ENCODE results near the gene ALG1.

ALG1 gene

DNA sequence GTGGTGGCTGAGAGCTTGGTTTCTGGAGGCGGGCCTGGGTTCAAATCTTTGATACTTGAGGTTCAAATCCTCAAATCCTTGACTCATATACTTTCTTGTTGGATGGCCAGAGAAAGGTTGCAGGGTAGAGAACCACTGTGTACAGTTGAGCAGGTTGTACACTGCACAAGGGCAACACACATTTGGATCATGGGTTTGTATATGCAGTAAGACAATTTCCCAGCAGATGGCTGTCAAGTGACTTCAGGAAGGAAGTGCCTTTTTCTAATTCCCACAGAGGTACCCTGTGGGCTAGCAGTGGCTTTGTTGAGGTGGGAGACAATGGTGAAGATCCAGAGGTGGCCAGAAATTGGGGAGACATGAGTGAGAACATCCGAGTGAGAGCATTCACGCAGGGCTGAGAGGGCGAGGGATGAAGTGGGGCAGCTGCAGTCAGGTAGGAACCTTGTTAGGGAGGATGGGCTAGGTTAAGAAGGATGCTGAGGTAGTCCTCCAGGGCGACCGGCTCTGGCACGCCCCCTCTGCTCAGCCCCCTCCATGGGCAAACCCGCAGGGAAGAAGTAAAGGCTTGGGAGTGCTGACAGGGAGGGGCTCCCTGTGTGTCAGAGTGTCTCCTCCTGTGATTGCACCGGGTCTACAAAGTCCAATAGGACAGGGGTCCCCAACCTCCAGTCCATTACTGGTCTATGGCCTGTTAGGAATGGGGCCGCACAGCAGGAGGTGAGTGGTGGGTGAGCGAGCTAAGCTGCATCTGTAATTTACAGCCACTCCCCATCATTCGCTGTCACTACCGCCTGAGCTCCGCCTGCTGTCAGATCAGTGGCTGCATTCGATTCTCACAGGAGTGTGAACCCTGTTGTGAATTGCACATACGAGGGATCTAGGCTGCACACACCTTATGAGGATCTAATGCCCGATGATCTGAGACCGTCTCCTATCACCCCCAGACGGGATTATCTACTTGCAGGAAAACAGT, 8.6 kb upstream of the ALG1 start:
- Histone ChIP-seq H3K36me3 (ENCODE audit: control insufficient read depth in 2 of 2, insufficient read depth in 2 of 2, low read length in 2 of 2) (no peaks in the 10 kb centered on the region), H3K4me1 (ENCODE audit: control insufficient read depth in 2 of 2, insufficient read depth in 2 of 2, low read length in 2 of 2) (peaks cover 14% of the 10 kb centered on the region in 2 donors), H3K9me3 (ENCODE audit: control insufficient read depth in 2 of 2, low read length in 2 of 2) (no peaks in the 10 kb centered on the region), H3K9ac (ENCODE audit: low read depth in 1 of 2, low read length in 2 of 2) (no peak overlapping the region), H3K27ac (ENCODE audit: low read depth in 2 of 2, low read length in 2 of 2) (no peak overlapping the region), H3K4me3 (ENCODE audit: low read length in 2 of 2) (no peak overlapping the region), H3K27me3 (ENCODE audit: control insufficient read depth in 2 of 2, insufficient read depth in 2 of 2, low read length in 2 of 2) (no peaks in the 10 kb centered on the region)

DNA sequence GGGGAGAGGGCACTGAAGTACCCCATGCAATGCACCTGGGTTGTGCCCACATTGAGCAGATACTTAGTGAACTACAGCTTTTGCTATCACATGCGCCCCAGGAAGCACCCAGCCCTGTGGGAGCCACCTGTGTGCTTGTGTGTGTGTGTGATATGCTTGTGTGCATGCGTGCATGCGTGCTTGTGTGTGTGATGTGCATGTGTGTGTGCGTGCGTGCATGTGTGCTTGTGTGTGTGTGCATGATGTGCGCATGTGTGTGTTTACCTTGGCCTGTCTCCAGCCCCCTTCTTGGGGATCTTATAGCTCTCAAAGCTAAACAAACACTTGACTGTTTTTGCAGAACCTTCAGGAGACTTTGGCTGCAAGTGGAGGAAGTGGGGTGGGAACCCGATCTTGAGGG, 6.7 kb upstream of the ALG1 start:
- no peaks in the 10 kb centered on the region for H3K36me3 ChIP-seq (ENCODE audit: control insufficient read depth in 2 of 2, insufficient read depth in 2 of 2, low read length in 2 of 2)
- H3K27ac ChIP-seq (ENCODE audit: low read depth in 2 of 2, low read length in 2 of 2), result no peak overlapping the region
- peak overlapping the region in 1 of 2 donors; percentile 23 for H3K4me3 ChIP-seq (ENCODE audit: low read length in 2 of 2)
- peaks cover 14% of the 10 kb centered on the region in 2 donors for H3K4me1 ChIP-seq (ENCODE audit: control insufficient read depth in 2 of 2, insufficient read depth in 2 of 2, low read length in 2 of 2)
- H3K9me3 ChIP-seq (ENCODE audit: control insufficient read depth in 2 of 2, low read length in 2 of 2), result no peaks in the 10 kb centered on the region
- H3K27me3 ChIP-seq (ENCODE audit: control insufficient read depth in 2 of 2, insufficient read depth in 2 of 2, low read length in 2 of 2), result no peaks in the 10 kb centered on the region
- no peak overlapping the region for H3K9ac ChIP-seq (ENCODE audit: low read depth in 1 of 2, low read length in 2 of 2)

DNA sequence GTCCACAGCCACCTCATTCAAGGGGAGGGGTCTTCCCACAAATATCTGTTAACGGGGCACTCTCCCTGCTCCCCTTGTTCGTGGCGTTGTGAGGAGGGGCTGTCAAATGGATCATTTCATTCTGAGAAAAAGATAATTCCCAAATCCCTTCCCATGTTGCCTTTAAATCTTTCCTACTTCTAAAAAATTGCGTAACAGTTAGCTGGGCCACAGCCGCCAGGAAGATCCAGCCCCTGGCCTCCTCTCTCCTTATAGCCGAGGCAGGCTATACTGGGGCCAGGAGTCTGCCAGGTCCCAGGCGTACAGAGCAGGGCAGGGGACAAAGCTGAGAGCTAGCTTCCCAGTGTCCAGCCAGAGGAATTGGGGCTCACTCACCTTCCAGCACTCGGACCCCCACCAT, 6.3 kb upstream of the ALG1 start:
- H3K9ac ChIP-seq (ENCODE audit: low read depth in 1 of 2, low read length in 2 of 2), result peak overlapping the region in 1 of 2 donors; percentile 17
- peaks cover 14% of the 10 kb centered on the region in 2 donors for H3K4me1 ChIP-seq (ENCODE audit: control insufficient read depth in 2 of 2, insufficient read depth in 2 of 2, low read length in 2 of 2)
- no peaks in the 10 kb centered on the region for H3K9me3 ChIP-seq (ENCODE audit: control insufficient read depth in 2 of 2, low read length in 2 of 2)
- H3K27ac ChIP-seq (ENCODE audit: low read depth in 2 of 2, low read length in 2 of 2), result peak overlapping the region; percentile 9 to 16
- peak overlapping the region in 1 of 2 donors; percentile 23 for H3K4me3 ChIP-seq (ENCODE audit: low read length in 2 of 2)
- no peaks in the 10 kb centered on the region for H3K27me3 ChIP-seq (ENCODE audit: control insufficient read depth in 2 of 2, insufficient read depth in 2 of 2, low read length in 2 of 2)
- no peaks in the 10 kb centered on the region for H3K36me3 ChIP-seq (ENCODE audit: control insufficient read depth in 2 of 2, insufficient read depth in 2 of 2, low read length in 2 of 2)

DNA sequence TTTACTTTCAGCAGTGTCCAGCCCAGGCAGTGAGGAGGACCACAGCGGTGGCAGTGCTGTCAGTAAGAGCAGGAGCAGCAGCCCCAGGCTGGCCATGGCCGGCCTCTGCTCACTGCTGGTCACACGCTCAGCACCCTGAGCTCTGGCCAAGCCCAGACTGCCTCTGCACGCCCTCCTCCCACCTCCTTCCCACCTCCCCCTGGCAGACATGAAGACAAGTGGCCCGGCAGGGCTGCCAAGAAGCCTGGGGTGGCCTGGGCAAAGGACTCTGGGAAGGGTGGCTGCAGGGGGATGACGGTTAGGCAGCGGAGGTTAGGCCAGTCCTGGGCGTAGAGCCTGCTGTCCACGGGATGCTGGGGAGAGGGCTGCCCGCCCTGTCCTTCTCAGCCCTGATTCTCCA, 5.8 kb upstream of the ALG1 start, which contains the start of gene C16orf89:
C16orf89 (minus strand) TSS at position 144 of the 400 bp plus-strand sequence; CDS start at position 96, 48 bp downstream.
- Histone ChIP-seq H3K9me3 (ENCODE audit: control insufficient read depth in 2 of 2, low read length in 2 of 2) (no peaks in the 10 kb centered on the region), H3K4me3 (ENCODE audit: low read length in 2 of 2) (peak within 1 kb of the TSS in 1 of 2 donors; percentile 23), H3K36me3 (ENCODE audit: control insufficient read depth in 2 of 2, insufficient read depth in 2 of 2, low read length in 2 of 2) (no peaks in the 10 kb centered on the region), H3K27ac (ENCODE audit: low read depth in 2 of 2, low read length in 2 of 2) (peak within 1 kb of the TSS; percentile 9 to 16), H3K4me1 (ENCODE audit: control insufficient read depth in 2 of 2, insufficient read depth in 2 of 2, low read length in 2 of 2) (peaks cover 14% of the 10 kb centered on the region in 2 donors), H3K27me3 (ENCODE audit: control insufficient read depth in 2 of 2, insufficient read depth in 2 of 2, low read length in 2 of 2) (no peaks in the 10 kb centered on the region), H3K9ac (ENCODE audit: low read depth in 1 of 2, low read length in 2 of 2) (peak within 1 kb of the TSS in 1 of 2 donors; percentile 17)

DNA sequence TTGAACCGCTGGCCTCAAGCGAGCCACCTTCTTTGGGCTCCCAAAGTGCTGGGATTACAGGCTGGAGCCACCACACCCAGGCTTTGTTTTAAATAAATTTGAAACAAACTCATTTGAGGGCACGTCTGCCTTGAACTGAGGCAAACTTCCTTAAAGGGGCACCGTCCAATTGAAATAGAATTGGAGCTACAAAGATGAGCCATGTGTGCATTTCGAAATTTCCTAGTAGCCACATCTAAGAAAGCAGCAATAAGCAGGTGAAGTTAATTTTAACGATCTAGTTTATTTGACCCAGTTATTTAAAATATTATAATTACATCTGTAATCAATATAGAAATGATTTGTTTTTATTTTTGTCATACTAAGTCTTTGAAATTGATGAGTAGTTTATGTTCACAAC, 5.1 kb upstream of the ALG1 start:
- Histone ChIP-seq H3K36me3 (ENCODE audit: control insufficient read depth in 2 of 2, insufficient read depth in 2 of 2, low read length in 2 of 2) (no peaks in the 10 kb centered on the region), H3K9ac (ENCODE audit: low read depth in 1 of 2, low read length in 2 of 2) (no peak overlapping the region), H3K27me3 (ENCODE audit: control insufficient read depth in 2 of 2, insufficient read depth in 2 of 2, low read length in 2 of 2) (no peaks in the 10 kb centered on the region), H3K4me3 (ENCODE audit: low read length in 2 of 2) (no peak overlapping the region), H3K27ac (ENCODE audit: low read depth in 2 of 2, low read length in 2 of 2) (no peak overlapping the region), H3K9me3 (ENCODE audit: control insufficient read depth in 2 of 2, low read length in 2 of 2) (no peaks in the 10 kb centered on the region), H3K4me1 (ENCODE audit: control insufficient read depth in 2 of 2, insufficient read depth in 2 of 2, low read length in 2 of 2) (peaks cover 18 to 19% of the 10 kb centered on the region in 2 donors)

DNA sequence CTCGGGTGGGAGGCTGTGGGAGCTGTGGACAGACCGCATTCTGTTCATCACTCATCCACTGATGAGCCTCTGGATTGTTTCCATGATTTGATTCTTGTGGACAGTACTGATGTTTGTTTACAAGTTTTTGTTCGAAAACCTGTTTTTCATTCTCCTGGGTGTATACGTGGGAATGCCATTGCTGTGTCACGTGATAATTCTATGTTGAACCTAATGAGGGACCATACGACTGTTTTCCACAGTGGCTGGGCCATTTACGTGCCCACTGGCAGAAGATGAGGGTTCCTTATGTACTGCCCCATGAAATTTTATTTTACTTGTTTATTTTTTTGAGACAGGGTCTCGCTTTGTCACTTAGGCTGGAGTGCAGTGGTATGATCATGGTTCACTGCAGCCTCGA, 2.6 kb upstream of the ALG1 start:
- no peak overlapping the region for H3K4me3 ChIP-seq (ENCODE audit: low read length in 2 of 2)
- H3K27me3 ChIP-seq (ENCODE audit: control insufficient read depth in 2 of 2, insufficient read depth in 2 of 2, low read length in 2 of 2), result no peaks in the 10 kb centered on the region
- no peaks in the 10 kb centered on the region for H3K9me3 ChIP-seq (ENCODE audit: control insufficient read depth in 2 of 2, low read length in 2 of 2)
- H3K27ac ChIP-seq (ENCODE audit: low read depth in 2 of 2, low read length in 2 of 2), result no peak overlapping the region
- no peaks in the 10 kb centered on the region for H3K36me3 ChIP-seq (ENCODE audit: control insufficient read depth in 2 of 2, insufficient read depth in 2 of 2, low read length in 2 of 2)
- H3K4me1 ChIP-seq (ENCODE audit: control insufficient read depth in 2 of 2, insufficient read depth in 2 of 2, low read length in 2 of 2), result peaks cover 26 to 29% of the 10 kb centered on the region in 2 donors
- no peak overlapping the region for H3K9ac ChIP-seq (ENCODE audit: low read depth in 1 of 2, low read length in 2 of 2)

DNA sequence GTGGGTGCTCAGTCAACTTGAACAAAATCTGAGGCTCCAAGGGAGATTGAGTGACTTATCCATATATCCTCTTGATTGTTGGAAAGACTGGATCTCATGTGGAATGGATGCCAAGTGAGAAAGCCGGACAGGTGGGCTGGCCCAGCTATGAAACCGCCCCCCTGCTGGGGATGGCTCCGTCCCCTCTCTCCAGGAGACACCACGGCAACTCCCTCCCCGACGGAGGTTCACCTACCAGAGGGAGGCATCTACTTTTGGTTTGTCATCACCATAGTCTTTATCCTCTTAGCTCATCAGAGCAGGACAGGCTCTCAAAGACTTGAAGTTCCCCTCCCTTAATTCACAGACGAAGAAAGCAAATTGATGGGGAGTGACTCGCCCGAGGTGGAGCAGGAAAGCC, 1.8 kb upstream of the ALG1 start:
- Histone ChIP-seq H3K9me3 (ENCODE audit: control insufficient read depth in 2 of 2, low read length in 2 of 2) (no peaks in the 10 kb centered on the region), H3K36me3 (ENCODE audit: control insufficient read depth in 2 of 2, insufficient read depth in 2 of 2, low read length in 2 of 2) (peaks cover 0 to 4% of the 10 kb centered on the region in 2 donors), H3K4me3 (ENCODE audit: low read length in 2 of 2) (no peak overlapping the region), H3K27ac (ENCODE audit: low read depth in 2 of 2, low read length in 2 of 2) (no peak overlapping the region), H3K9ac (ENCODE audit: low read depth in 1 of 2, low read length in 2 of 2) (no peak overlapping the region), H3K4me1 (ENCODE audit: control insufficient read depth in 2 of 2, insufficient read depth in 2 of 2, low read length in 2 of 2) (peaks cover 21 to 26% of the 10 kb centered on the region in 2 donors), H3K27me3 (ENCODE audit: control insufficient read depth in 2 of 2, insufficient read depth in 2 of 2, low read length in 2 of 2) (no peaks in the 10 kb centered on the region)

DNA sequence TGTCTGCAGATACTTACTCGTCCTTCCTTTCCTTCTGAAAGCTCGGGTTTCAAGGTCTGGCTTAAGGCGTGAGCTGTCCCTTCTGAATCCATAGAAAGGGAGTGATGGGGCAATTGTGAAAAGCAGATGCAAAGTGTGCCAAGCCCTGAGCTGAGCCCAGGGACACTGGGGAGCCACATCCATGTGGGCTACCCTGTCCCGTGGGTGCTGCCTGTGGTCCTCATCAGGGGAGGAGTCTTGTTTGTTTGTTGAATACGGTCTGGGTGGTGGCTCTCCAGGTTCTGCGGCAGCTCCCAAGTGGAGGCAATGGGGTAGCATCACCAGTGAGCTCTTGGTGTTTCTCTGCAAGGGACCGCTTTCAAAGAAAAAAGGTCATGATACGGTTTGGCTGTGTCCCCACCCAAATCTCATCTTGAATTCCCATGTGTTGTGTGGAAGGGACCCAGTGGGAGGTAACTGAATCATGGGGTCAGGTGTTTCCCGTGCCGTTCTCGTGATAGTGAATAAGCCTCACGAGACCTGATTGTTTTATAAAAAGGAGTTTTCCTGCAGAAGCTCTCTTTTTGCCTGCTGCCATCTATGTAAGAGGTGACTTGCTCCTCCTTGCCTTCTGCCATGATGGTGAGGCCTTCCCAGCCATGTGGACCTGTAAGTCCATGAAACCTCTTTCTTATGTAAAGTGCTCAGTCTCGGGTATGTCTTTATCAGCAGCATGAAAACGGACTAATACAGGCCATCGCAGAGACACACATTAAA, 1.0 kb upstream of the ALG1 start:
- Histone ChIP-seq H3K36me3 (ENCODE audit: control insufficient read depth in 2 of 2, insufficient read depth in 2 of 2, low read length in 2 of 2) (peaks cover 5 to 11% of the 10 kb centered on the region in 2 donors), H3K9me3 (ENCODE audit: control insufficient read depth in 2 of 2, low read length in 2 of 2) (no peaks in the 10 kb centered on the region), H3K4me3 (ENCODE audit: low read length in 2 of 2) (peak overlapping the region in 1 of 2 donors; percentile 93), H3K27ac (ENCODE audit: low read depth in 2 of 2, low read length in 2 of 2) (peak overlapping the region in 1 of 2 donors; percentile 84), H3K27me3 (ENCODE audit: control insufficient read depth in 2 of 2, insufficient read depth in 2 of 2, low read length in 2 of 2) (no peaks in the 10 kb centered on the region), H3K4me1 (ENCODE audit: control insufficient read depth in 2 of 2, insufficient read depth in 2 of 2, low read length in 2 of 2) (peaks cover 13 to 19% of the 10 kb centered on the region in 2 donors), H3K9ac (ENCODE audit: low read depth in 1 of 2, low read length in 2 of 2) (no peak overlapping the region)

DNA sequence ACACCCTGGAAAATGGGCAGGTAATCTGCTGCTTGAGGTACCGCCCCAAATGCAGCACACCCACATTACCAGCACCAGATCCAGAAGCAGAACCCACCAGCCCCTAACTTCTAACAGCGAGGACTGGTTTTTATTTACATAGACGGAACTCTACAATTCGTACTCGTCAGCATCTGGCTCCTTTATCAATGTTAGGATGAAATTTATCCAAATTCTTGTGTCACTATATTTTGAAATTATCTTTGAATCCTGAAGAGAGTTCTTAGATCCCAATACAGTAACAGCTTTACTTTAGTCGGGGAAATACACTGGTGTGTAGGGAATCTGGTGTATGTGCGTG, 332 bp upstream of the ALG1 start:
- no peaks in the 10 kb centered on the region for H3K27me3 ChIP-seq (ENCODE audit: control insufficient read depth in 2 of 2, insufficient read depth in 2 of 2, low read length in 2 of 2)
- H3K27ac ChIP-seq (ENCODE audit: low read depth in 2 of 2, low read length in 2 of 2), result peak overlapping the region; percentile 82 to 84
- H3K4me1 ChIP-seq (ENCODE audit: control insufficient read depth in 2 of 2, insufficient read depth in 2 of 2, low read length in 2 of 2), result peaks cover 12 to 15% of the 10 kb centered on the region in 2 donors
- peak overlapping the region; percentile 77 to 80 for H3K9ac ChIP-seq (ENCODE audit: low read depth in 1 of 2, low read length in 2 of 2)
- H3K4me3 ChIP-seq (ENCODE audit: low read length in 2 of 2), result peak overlapping the region; percentile 83 to 93
- no peaks in the 10 kb centered on the region for H3K9me3 ChIP-seq (ENCODE audit: control insufficient read depth in 2 of 2, low read length in 2 of 2)
- H3K36me3 ChIP-seq (ENCODE audit: control insufficient read depth in 2 of 2, insufficient read depth in 2 of 2, low read length in 2 of 2), result peaks cover 12 to 18% of the 10 kb centered on the region in 2 donors

All from mucosa of rectum (tissue), 2 donors.